Measurements from ENCODE around the gene CEMIP. TPM values are rescaled to one million over a fixed set of nuclear protein-coding genes. Genes with fewer than 3 reads are reported as not detected.

CEMIP gene
- total and polyA plus RNA-seq, 2 of the 13 experiments (the other 11 are each of a cell fraction or from before 2014, with no cell fraction given), result 4.3 to 28.5 TPM

DNA sequence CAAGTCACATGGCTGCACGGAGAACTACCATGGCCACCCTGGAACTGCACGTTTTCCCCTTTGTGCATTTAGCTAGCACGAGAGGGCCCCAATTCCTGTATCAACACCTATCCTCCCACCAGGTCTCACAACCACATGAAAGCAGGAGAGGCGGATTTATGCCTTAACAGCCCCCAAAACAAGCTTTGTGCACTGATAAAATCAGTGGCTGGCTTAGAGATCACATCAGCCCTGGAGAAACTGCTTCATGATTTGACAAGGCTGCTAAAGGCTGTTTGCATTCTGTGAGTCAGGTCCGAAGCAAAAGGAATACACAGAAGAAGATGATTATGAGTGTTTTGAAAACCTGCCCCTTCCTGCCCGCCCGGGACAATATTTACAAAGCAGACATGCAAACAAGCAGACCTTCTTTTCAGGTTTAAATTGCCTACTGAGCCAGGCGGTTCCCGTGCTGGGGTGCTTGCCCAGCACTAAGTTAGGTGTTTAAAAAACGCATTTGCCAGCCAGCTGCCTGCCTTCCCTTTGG lies 25.9 kb downstream of the CEMIP start (continued):
- TF ChIP-seq WIZ (CRISPR knock-in tag; IDR thresholded peaks at IDR 0.05) (no peak), FOXC1 (CRISPR knock-in tag; IDR thresholded peaks at IDR 0.05; ENCODE audit: borderline replicate concordance) (no peak), ZFP1 (CRISPR knock-in tag; IDR thresholded peaks at IDR 0.05) (peak; percentile 24; the same call in 1 of the 2 replicates), ZNF772 (CRISPR knock-in tag; IDR thresholded peaks at IDR 0.05) (peak; percentile 68; the same call in 1 of the 2 replicates), SNAPC2 (CRISPR knock-in tag; IDR thresholded peaks at IDR 0.05) (0 out of 2 replicates have a peak, but pooled peaks have one; percentile 58), ZNF788 (CRISPR knock-in tag; IDR thresholded peaks at IDR 0.05; ENCODE audit: borderline replicate concordance) (peak; percentile 37; the same call in 1 of the 2 replicates), FOXO1 (CRISPR knock-in tag; IDR thresholded peaks at IDR 0.05) (peak; percentile 63), NPAS2 (CRISPR knock-in tag; IDR thresholded peaks at IDR 0.05; ENCODE audit: borderline replicate concordance) (no peak), NR3C1 (CRISPR knock-in tag; IDR thresholded peaks at IDR 0.05) (no peak), SRSF4 (IDR thresholded peaks at IDR 0.05; ENCODE audit: low read depth, low read length, poor library complexity, severe bottlenecking) (no peak), IKZF1 (IDR thresholded peaks at IDR 0.05) (no peak)
- TF ChIP-seq, protein P1, sequence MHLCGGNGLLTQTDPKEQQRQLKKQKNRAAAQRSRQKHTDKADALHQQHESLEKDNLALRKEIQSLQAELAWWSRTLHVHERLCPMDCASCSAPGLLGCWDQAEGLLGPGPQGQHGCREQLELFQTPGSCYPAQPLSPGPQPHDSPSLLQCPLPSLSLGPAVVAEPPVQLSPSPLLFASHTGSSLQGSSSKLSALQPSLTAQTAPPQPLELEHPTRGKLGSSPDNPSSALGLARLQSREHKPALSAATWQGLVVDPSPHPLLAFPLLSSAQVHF (CRISPR knock-in tag; IDR thresholded peaks at IDR 0.05), result no peak
- TF ChIP-seq, protein P2, sequence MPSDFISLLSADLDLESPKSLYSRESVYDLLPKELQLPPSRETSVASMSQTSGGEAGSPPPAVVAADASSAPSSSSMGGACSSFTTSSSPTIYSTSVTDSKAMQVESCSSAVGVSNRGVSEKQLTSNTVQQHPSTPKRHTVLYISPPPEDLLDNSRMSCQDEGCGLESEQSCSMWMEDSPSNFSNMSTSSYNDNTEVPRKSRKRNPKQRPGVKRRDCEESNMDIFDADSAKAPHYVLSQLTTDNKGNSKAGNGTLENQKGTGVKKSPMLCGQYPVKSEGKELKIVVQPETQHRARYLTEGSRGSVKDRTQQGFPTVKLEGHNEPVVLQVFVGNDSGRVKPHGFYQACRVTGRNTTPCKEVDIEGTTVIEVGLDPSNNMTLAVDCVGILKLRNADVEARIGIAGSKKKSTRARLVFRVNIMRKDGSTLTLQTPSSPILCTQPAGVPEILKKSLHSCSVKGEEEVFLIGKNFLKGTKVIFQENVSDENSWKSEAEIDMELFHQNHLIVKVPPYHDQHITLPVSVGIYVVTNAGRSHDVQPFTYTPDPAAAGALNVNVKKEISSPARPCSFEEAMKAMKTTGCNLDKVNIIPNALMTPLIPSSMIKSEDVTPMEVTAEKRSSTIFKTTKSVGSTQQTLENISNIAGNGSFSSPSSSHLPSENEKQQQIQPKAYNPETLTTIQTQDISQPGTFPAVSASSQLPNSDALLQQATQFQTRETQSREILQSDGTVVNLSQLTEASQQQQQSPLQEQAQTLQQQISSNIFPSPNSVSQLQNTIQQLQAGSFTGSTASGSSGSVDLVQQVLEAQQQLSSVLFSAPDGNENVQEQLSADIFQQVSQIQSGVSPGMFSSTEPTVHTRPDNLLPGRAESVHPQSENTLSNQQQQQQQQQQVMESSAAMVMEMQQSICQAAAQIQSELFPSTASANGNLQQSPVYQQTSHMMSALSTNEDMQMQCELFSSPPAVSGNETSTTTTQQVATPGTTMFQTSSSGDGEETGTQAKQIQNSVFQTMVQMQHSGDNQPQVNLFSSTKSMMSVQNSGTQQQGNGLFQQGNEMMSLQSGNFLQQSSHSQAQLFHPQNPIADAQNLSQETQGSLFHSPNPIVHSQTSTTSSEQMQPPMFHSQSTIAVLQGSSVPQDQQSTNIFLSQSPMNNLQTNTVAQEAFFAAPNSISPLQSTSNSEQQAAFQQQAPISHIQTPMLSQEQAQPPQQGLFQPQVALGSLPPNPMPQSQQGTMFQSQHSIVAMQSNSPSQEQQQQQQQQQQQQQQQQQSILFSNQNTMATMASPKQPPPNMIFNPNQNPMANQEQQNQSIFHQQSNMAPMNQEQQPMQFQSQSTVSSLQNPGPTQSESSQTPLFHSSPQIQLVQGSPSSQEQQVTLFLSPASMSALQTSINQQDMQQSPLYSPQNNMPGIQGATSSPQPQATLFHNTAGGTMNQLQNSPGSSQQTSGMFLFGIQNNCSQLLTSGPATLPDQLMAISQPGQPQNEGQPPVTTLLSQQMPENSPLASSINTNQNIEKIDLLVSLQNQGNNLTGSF (CRISPR knock-in tag; IDR thresholded peaks at IDR 0.05), result no peak
- TF ChIP-seq, protein P3, sequence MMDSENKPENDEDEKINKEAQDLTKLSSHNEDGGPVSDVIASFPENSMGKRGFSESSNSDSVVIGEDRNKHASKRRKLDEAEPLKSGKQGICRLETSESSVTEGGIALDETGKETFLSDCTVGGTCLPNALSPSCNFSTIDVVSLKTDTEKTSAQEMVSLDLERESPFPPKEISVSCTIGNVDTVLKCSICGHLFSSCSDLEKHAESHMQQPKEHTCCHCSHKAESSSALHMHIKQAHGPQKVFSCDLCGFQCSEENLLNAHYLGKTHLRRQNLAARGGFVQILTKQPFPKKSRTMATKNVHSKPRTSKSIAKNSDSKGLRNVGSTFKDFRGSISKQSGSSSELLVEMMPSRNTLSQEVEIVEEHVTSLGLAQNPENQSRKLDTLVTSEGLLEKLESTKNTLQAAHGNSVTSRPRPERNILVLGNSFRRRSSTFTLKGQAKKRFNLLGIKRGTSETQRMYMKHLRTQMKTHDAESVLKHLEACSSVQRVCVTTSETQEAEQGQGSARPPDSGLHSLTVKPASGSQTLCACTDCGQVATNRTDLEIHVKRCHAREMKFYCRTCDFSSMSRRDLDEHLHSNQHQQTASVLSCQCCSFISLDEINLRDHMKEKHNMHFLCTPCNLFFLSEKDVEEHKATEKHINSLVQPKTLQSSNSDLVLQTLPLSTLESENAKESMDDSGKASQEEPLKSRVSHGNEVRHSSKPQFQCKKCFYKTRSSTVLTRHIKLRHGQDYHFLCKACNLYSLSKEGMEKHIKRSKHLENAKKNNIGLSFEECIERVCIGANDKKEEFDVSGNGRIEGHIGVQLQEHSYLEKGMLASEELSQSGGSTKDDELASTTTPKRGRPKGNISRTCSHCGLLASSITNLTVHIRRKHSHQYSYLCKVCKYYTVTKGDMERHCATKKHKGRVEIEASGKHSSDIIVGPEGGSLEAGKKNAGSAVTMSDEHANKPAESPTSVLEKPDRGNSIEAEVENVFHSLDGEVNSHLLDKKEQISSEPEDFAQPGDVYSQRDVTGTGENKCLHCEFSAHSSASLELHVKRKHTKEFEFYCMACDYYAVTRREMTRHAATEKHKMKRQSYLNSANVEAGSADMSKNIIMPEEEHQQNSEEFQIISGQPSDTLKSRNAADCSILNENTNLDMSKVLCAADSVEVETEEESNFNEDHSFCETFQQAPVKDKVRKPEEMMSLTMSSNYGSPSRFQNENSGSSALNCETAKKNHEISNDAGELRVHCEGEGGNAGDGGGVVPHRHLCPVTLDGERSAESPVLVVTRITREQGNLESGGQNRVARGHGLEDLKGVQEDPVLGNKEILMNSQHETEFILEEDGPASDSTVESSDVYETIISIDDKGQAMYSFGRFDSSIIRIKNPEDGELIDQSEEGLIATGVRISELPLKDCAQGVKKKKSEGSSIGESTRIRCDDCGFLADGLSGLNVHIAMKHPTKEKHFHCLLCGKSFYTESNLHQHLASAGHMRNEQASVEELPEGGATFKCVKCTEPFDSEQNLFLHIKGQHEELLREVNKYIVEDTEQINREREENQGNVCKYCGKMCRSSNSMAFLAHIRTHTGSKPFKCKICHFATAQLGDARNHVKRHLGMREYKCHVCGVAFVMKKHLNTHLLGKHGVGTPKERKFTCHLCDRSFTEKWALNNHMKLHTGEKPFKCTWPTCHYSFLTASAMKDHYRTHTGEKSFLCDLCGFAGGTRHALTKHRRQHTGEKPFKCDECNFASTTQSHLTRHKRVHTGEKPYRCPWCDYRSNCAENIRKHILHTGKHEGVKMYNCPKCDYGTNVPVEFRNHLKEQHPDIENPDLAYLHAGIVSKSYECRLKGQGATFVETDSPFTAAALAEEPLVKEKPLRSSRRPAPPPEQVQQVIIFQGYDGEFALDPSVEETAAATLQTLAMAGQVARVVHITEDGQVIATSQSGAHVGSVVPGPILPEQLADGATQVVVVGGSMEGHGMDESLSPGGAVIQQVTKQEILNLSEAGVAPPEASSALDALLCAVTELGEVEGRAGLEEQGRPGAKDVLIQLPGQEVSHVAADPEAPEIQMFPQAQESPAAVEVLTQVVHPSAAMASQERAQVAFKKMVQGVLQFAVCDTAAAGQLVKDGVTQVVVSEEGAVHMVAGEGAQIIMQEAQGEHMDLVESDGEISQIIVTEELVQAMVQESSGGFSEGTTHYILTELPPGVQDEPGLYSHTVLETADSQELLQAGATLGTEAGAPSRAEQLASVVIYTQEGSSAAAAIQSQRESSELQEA (CRISPR knock-in tag; IDR thresholded peaks at IDR 0.05; ENCODE audit: not compliant biosample characterization), result no peak
